Measurements from ENCODE around the gene VTI1A.

VTI1A gene

GRCh38 chr10:112750427-112751167, 303.6 kb downstream of the VTI1A start:
- no peak overlapping the region for H3K4me3 Mint-ChIP-seq
- no peaks in the 10 kb centered on the region for H3K9me3 Mint-ChIP-seq
- H3K36me3 Mint-ChIP-seq: peaks cover 12 to 37% of the 10 kb centered on the region in 2 donors
- H3K27ac Mint-ChIP-seq: no peak overlapping the region
- DNase-seq (no peak), ATAC-seq (replicated peaks) (no peak)
- no peaks in the 10 kb centered on the region for H3K4me1 Mint-ChIP-seq
- no peaks in the 10 kb centered on the region for H3K27me3 Mint-ChIP-seq

- peaks cover 14 to 38% of the 10 kb centered on the region in 2 donors for H3K36me3 Mint-ChIP-seq
- H3K4me1 Mint-ChIP-seq: no peaks in the 10 kb centered on the region
- no peak overlapping the region for H3K4me3 Mint-ChIP-seq
- H3K9me3 Mint-ChIP-seq: no peaks in the 10 kb centered on the region
- ATAC-seq (replicated peaks) (no peak), DNase-seq (no peak)
- no peaks in the 10 kb centered on the region for H3K27me3 Mint-ChIP-seq
- H3K27ac Mint-ChIP-seq: no peak overlapping the region
Observed at GRCh38 chr10:112751651-112752050, 304.6 kb downstream of the VTI1A start.

- DNase-seq: no peak
- no peak for ATAC-seq (replicated peaks)
- Mint-ChIP-seq H3K27me3 (no peaks in the 10 kb centered on the region), H3K27ac (no peak overlapping the region), H3K4me1 (no peaks in the 10 kb centered on the region), H3K9me3 (no peaks in the 10 kb centered on the region), H3K36me3 (peaks cover 17 to 35% of the 10 kb centered on the region in 2 donors), H3K4me3 (no peak overlapping the region)
Observed at GRCh38 chr10:112752288-112752687, 305.3 kb downstream of the VTI1A start.

GRCh38 chr10:112753961-112754411, 307.0 kb downstream of the VTI1A start:
- peaks cover 23 to 42% of the 10 kb centered on the region in 2 donors for H3K36me3 Mint-ChIP-seq
- H3K4me1 Mint-ChIP-seq: no peaks in the 10 kb centered on the region
- DNase-seq (no peak), ATAC-seq (replicated peaks) (no peak)
- no peak overlapping the region for H3K27ac Mint-ChIP-seq
- H3K27me3 Mint-ChIP-seq: no peaks in the 10 kb centered on the region
- no peaks in the 10 kb centered on the region for H3K9me3 Mint-ChIP-seq
- H3K4me3 Mint-ChIP-seq: no peak overlapping the region

- Mint-ChIP-seq H3K27ac (no peak overlapping the region), H3K36me3 (peaks cover 19 to 39% of the 10 kb centered on the region in 2 donors), H3K27me3 (no peaks in the 10 kb centered on the region), H3K4me3 (no peak overlapping the region), H3K4me1 (no peaks in the 10 kb centered on the region), H3K9me3 (no peaks in the 10 kb centered on the region)
- no peak for DNase-seq
- no peak for ATAC-seq (replicated peaks)
Observed at GRCh38 chr10:112755446-112756234, 308.6 kb downstream of the VTI1A start.

- Mint-ChIP-seq H3K9me3 (no peaks in the 10 kb centered on the region), H3K4me3 (no peak overlapping the region), H3K27ac (no peak overlapping the region), H3K36me3 (peaks cover 19 to 34% of the 10 kb centered on the region in 2 donors), H3K4me1 (no peaks in the 10 kb centered on the region), H3K27me3 (no peaks in the 10 kb centered on the region)
- ATAC-seq (replicated peaks) (no peak), DNase-seq (no peak)
Observed at GRCh38 chr10:112756235-112756527, 309.2 kb downstream of the VTI1A start.

- Mint-ChIP-seq H3K4me1 (no peaks in the 10 kb centered on the region), H3K27me3 (no peaks in the 10 kb centered on the region), H3K9me3 (no peaks in the 10 kb centered on the region), H3K4me3 (no peak overlapping the region), H3K36me3 (peaks cover 21 to 34% of the 10 kb centered on the region in 2 donors), H3K27ac (no peak overlapping the region)
- no peak for DNase-seq
- no peak for ATAC-seq (replicated peaks)
Observed at GRCh38 chr10:112758961-112759360, 311.9 kb downstream of the VTI1A start.

GRCh38 chr10:112759496-112759895, 312.5 kb downstream of the VTI1A start:
- H3K9me3 Mint-ChIP-seq: no peaks in the 10 kb centered on the region
- H3K27me3 Mint-ChIP-seq: no peaks in the 10 kb centered on the region
- no peak overlapping the region for H3K27ac Mint-ChIP-seq
- DNase-seq (no peak), ATAC-seq (replicated peaks) (no peak)
- H3K36me3 Mint-ChIP-seq: peaks cover 20 to 28% of the 10 kb centered on the region in 2 donors
- H3K4me1 Mint-ChIP-seq: no peaks in the 10 kb centered on the region
- no peak overlapping the region for H3K4me3 Mint-ChIP-seq

GRCh38 chr10:112761256-112761655, 314.2 kb downstream of the VTI1A start:
- Mint-ChIP-seq H3K36me3 (peaks cover 17% of the 10 kb centered on the region in 2 donors), H3K27ac (no peak overlapping the region), H3K4me3 (no peak overlapping the region), H3K9me3 (no peaks in the 10 kb centered on the region), H3K27me3 (no peaks in the 10 kb centered on the region), H3K4me1 (no peaks in the 10 kb centered on the region)
- DNase-seq: no peak
- ATAC-seq (replicated peaks): no peak

- ATAC-seq (replicated peaks): no peak
- peaks cover 2 to 8% of the 10 kb centered on the region in 2 donors for H3K36me3 Mint-ChIP-seq
- H3K27me3 Mint-ChIP-seq: no peaks in the 10 kb centered on the region
- no peak overlapping the region for H3K27ac Mint-ChIP-seq
- no peak overlapping the region for H3K4me3 Mint-ChIP-seq
- H3K9me3 Mint-ChIP-seq: no peaks in the 10 kb centered on the region
- no peaks in the 10 kb centered on the region for H3K4me1 Mint-ChIP-seq
- no peak for DNase-seq
Observed at GRCh38 chr10:112763916-112764520, 317.0 kb downstream of the VTI1A start.

GRCh38 chr10:112765717-112766235, 318.8 kb downstream of the VTI1A start:
- H3K4me1 Mint-ChIP-seq: no peaks in the 10 kb centered on the region
- no peaks in the 10 kb centered on the region for H3K9me3 Mint-ChIP-seq
- no peak for DNase-seq
- H3K27me3 Mint-ChIP-seq: no peaks in the 10 kb centered on the region
- ATAC-seq (replicated peaks): no peak
- no peak overlapping the region for H3K27ac Mint-ChIP-seq
- no peak overlapping the region for H3K4me3 Mint-ChIP-seq
- peaks cover 3 to 7% of the 10 kb centered on the region in 2 donors for H3K36me3 Mint-ChIP-seq

GRCh38 chr10:112766636-112767035, 319.6 kb downstream of the VTI1A start:
- DNase-seq: no peak
- no peaks in the 10 kb centered on the region for H3K27me3 Mint-ChIP-seq
- ATAC-seq (replicated peaks): no peak
- H3K4me3 Mint-ChIP-seq: no peak overlapping the region
- no peaks in the 10 kb centered on the region for H3K4me1 Mint-ChIP-seq
- no peak overlapping the region for H3K27ac Mint-ChIP-seq
- H3K36me3 Mint-ChIP-seq: peaks cover 10 to 15% of the 10 kb centered on the region in 2 donors
- H3K9me3 Mint-ChIP-seq: no peaks in the 10 kb centered on the region

GRCh38 chr10:112767156-112767555, 320.1 kb downstream of the VTI1A start:
- Mint-ChIP-seq H3K4me1 (no peaks in the 10 kb centered on the region), H3K36me3 (peaks cover 12 to 18% of the 10 kb centered on the region in 2 donors), H3K4me3 (no peak overlapping the region), H3K27me3 (no peaks in the 10 kb centered on the region), H3K27ac (no peak overlapping the region), H3K9me3 (no peaks in the 10 kb centered on the region)
- DNase-seq (no peak), ATAC-seq (replicated peaks) (no peak)

GRCh38 chr10:112768121-112768520, 321.1 kb downstream of the VTI1A start:
- DNase-seq (no peak), ATAC-seq (replicated peaks) (no peak)
- H3K27me3 Mint-ChIP-seq: no peaks in the 10 kb centered on the region
- no peak overlapping the region for H3K4me3 Mint-ChIP-seq
- peaks cover 14 to 23% of the 10 kb centered on the region in 2 donors for H3K36me3 Mint-ChIP-seq
- no peaks in the 10 kb centered on the region for H3K9me3 Mint-ChIP-seq
- no peak overlapping the region for H3K27ac Mint-ChIP-seq
- H3K4me1 Mint-ChIP-seq: no peaks in the 10 kb centered on the region

Measured in stimulated activated naive B cell treated with anti-CD40 and anti-IgM and Interleukin-4, amounts not matched to agents 10 μg/mL and 1 μg/mL and 100 μg/mL, for 72 hours (primary cell).